K562 treated with DMSO at 1 percent for 4 hours (cell line): Measurements from ENCODE around the gene MYOZ2. TPM values are rescaled to one million over a fixed set of nuclear protein-coding genes. Genes with fewer than 3 reads are reported as not detected.

Experiments used
- total RNA-seq: library from RNA; unstranded; fragments of 300-600 nt; gene quantifications from 2 replicates; pipeline ENCODE4 v1.2.3, GENCODE V29; 2022; ENCODE audit not compliant: insufficient read depth

MYOZ2 gene
- total RNA-seq = not detected in 2 replicates

DNA sequence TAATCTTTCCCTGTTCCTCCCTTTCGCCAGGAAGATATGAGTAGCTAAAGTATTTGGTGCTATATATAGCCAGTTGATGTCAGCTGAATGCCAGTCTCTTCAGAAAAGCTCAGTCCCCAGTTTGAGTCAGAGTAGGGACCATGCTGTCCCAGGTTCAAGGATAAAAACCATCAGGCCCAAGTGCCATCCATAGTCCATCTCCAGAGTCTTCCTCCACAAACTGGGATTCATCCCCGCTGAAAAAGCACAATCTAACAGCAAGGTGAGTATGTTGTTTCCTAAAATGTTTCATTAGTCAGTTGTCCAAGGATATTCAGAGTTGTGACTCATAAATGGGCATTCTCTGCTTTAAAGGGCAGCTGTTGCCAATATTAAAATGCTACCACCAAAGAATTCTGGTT, at the start of gene MYOZ2:
TSS of gene MYOZ2 (plus strand) at position 112 of the 401 bp plus-strand sequence. CDS start 694 bp downstream, outside the sequence.

DNA sequence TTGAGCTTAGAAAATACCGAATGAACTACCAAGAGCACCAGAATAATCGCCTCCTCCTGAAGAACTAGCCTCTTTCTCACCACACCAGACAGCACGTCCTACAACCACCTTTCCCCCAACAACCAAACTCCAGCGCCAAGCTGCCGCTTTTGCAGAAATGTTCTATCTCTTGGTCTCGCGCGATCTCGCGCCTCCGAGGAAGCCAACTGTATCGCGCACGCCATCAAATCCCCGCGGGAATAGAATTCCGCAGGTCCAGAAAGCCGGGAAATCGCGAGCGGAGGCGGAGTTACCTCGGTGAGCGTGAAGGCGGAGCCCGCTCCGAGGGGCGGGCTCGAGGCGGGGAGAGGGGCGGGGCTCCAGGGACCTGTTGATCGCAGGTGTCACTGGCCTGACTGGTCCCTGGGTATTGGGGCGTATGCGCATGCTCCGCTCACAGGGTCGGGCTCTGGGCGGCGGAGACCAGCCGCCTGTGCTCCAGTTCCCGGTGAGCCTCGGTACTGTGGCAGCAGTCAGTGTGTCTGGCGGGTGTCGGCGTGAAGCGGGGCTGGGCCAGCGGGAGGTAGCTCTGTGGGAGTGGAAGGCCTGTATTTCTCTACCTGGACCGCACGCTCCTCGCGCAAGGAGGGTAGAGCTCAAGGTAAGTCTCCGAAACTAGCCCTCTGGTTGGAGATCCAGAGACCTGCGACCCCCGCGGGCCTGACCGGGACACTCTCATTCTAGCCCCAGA, 76.8 kb downstream of the MYOZ2 start, which contains the start of gene USP53:
TSS of gene USP53 (plus strand) at position 480 of the 730 bp plus-strand sequence. CDS start 27,047 bp downstream, outside the sequence.

Other genes starting within 250 kb of the MYOZ2 start
- not detected in 2 replicates for gene SYNPO2, start 247.0 kb upstream of the MYOZ2 start, total RNA-seq
- 6.1 and 10.5 TPM in 2 replicates for gene USP53, start 76.9 kb downstream of the MYOZ2 start, total RNA-seq
- gene FABP2, start 186.3 kb downstream of the MYOZ2 start, total RNA-seq = not detected in 2 replicates